HG03139 (cell line): Measurements from ENCODE around the gene UNC5C.

ENCODE experiments used
- ATAC-seq: cut with Tn5 transposase; IDR thresholded peaks from one replicate; pipeline ENCODE4 v1.9.1; 2021; ENCODE audit not compliant: unreplicated experiment

The UNC5C gene

DNA sequence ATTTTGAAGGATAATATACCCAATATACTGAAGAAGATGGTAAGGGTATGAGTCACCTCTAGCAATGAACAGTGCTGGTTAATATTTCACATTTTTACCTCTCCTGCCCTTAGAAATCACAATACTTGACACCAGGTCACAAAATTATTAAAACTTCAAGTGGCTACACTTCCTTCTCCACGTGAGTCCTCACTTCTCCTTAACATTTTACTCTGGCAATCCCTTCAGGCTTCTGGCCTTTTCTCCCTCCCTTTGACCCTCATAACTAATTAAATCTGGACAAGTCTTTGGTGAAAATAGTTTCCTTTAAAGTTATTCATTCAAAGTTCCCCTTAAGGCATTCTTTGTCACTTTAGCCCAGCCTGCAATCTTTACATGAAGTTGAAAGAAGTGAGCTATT is 190.4 kb downstream of the UNC5C start:
- ATAC-seq: no peak

DNA sequence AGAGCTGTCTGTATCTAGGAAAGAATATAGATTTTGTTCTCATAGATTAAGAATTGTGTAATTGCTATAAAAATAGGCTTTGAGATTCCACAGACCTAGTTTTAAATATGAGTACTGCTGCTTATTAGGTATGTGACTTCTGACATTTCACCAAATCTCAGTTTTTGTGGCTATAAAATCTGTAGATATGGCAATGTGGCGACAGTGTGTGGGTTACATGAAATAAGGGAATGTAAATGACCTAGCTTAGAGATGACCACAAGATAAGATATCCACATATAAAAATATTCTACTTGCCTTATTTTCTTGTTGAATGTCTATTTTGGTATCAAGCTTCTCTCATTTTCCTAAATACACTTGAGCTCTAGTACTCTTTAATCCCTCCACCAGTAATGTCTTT is 193.8 kb downstream of the UNC5C start:
- ATAC-seq: no peak

DNA sequence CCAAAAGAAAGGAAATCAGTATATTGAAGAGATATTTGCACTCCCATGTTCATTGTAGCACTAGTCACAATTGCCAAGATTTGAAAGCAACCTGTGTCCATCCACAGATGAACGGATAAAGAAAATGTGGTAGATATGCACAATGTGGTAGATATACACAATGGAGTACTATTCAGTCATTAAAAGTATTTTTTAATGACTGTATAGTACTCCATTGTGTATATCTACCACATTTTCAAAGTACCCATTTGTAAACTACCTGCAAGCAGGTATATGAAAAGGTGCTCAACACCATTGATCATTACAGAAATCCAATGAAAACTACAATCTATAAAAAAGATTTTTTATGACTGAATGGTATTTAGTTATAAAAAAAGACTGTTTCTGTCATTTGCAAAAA is 200.4 kb downstream of the UNC5C start:
- ATAC-seq: no peak

DNA sequence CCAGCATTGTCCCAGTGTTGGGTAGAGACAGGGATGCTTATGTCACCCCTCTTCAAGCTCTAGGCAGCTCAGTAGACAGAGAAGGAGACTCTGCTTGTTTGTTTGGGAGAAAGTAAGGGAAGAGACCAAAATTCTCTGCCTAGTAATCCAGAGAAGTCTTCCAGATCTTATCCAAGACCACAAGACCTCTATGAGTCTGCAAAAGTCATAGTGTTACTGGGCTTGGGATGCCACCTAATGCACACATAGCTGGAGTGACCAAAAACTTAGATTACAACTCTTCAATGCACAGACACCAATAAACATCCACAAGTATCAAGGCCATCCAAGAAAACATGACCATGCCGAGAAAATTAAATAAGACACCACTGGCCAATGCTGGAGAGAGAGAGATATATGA is 205.5 kb downstream of the UNC5C start:
- ATAC-seq: no peak

DNA sequence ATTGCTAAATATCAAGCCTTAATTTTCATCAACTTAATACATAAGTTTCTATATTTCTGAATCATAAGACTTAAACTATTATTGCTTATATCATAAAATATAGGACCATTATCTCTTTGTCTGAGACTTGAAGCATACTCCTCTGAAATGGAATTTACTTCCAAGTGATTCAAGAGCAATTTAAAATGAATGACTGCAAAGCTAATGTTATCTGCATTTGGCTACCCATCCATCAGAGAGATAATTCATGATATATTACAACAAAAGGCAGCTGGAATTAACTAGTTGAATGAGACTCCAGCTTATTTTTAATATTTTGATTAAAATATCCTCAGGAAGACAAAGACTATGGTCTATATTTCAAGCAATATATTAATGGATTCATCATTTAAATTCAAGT is 208.6 kb downstream of the UNC5C start:
- ATAC-seq: no peak

DNA sequence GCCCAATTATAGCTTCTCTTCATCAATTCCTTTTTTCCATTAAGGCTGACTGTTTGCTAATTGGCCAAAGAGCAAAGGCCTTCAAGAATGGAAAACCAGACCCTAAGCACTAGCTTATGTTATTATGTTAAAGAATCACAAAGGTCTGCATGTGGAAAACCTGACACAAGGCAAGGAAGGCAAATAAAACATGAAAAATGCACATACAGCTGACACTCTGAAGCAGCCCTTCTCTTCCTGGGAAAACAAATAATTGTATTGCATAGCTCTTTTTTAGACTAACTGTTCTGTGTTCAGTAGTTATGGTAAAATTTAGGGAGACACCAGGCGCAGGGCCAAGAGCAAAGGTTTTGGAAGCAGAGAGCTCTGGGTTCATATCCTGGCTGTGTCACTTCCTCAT is 223.1 kb downstream of the UNC5C start:
- ATAC-seq: no peak

DNA sequence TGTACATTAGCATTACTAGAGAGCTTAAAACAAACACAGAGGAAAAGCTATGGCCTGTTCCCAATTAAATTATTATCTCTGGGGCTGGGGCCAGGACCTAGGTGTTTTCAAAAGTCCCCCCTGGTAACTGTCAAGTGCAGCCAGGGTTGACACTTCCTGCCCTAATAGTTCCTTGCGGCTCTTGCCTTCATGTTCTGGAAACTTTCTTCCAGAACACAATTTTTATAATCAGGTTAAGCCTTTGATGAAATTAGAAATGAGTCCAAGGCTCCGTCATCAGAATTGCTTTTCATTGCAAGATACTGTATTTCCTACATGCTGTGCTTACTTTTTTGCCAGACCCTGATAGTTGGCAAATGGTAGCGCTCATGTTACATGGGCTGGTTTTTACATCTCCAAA is 229.6 kb downstream of the UNC5C start:
- ATAC-seq: no peak

DNA sequence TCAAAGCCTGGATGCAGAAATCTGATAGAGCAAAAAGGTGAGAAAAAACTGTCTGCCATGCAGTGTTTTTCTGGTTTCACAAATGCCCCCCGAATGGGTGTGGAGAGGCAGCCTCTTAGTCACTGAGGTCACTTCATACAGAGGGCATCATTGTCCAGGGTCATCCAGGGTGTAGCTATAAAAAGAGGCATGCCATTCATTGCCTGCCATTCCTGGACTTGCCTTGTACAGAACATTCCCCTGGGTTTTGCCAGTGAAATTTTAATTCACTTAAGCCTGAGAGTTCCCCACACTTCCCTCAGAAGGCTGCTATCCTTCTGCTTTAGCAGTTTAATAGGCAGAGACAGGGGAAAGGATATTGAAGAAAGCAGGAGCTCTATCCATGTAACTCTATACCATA is 230.3 kb downstream of the UNC5C start:
- ATAC-seq: no peak

DNA sequence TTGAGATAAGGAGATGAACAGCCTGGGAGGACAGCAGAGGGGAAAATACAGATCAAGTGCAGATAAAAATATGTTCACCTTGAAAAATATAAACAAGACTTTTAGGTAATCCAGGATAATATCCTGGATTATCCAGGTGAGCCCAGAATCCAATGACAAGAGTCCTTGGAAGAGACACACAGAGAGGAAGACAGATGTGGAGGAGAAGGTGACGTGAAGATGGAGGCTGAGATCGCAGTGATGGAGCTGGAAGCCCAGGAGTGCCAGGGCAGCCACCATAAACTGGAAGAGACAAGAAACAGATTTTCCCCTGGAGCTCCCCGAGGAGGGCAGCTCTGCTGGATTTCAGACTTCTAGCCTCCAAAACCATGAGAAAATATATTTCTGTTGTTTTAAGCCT is 230.7 kb downstream of the UNC5C start:
- no peak for ATAC-seq

DNA sequence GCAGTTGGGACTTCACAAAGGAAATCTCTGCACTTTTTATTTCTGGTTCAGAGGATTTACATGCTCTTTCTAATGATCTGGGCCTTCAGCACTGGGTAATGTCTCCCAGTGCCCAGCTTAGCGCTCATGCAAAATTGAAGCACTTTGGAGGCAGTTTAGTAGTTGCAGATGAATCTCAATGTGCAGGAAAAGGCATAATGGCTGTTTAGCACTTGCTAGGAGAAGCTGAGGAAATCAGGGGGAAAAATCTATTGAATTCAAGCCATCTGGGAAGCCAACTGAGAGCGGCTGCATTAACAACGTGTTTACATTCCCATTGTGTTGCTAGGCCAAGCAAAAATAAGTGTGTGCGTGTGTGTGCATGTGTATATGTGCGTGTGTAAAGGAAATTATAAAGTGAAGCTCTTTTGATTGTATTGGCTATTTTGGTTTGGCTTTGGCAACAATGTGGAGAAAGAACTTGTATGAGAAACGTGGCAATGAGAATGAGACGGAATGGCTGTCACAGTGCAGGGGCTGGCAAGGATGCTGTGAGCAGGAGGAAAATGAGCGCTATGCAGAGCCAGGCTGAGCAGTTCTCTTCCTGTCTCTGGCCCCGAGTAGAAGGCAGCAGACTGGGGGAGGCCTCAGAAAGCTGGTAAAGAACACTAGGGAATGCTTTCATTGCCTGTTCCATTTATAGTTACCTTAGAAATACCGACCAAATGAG is 231.5 kb downstream of the UNC5C start:
- ATAC-seq: no peak

DNA sequence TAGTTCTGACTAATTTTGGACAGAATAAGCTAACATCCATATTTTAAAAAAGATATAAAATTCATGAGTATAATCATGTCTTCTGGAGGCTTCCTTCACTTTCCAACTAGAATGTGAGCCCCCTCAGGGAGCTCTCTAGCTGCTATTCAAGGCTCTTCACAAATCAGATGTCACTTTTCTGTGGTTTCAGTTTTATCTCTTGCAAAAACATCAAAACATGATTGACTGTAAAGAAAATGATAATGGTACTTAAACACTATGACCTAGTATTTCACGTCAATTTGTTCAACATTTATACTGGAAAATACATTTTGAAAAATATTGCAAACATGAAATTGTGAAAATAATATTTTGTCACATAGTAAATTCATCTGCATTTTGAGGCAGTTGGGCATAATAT is 234.2 kb downstream of the UNC5C start:
- no peak for ATAC-seq

DNA sequence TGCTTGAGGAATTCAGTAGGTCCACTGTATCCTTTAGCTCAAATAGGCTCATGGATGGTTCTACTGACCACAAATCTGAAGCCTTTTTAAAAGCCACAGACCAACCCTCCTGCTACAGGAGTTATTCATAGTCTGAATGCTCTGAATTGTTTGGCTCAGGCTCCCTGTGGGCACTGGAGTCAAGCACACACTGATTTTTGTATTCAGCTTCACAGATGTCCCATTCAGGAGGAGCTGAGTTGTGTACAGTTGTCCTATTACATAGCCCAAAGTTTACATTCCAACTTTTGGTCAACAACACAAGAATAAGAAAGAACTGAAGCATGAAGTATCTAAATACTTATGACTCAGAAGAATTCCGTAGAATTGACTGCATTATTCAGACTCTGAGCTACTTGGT is 243.9 kb downstream of the UNC5C start:
- ATAC-seq: no peak

DNA sequence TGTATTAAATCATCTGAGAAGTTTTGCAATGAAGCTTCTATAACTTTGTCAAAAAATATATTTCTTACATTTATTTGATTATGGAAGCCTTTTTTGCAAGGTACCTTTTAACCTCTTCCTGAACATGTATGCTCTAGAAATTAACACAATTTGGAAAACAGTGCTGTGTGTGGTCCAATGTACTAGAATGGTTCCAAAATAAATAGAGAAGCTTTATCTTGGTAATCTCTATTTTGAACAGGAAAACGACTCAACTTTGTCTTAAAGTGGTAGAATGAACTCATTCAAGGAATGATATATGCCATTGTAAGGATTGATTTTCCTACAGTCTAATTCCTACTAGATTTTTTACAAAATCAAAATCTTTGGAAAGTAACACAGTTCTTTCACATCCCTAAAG is 248.5 kb downstream of the UNC5C start:
- ATAC-seq: no peak

DNA sequence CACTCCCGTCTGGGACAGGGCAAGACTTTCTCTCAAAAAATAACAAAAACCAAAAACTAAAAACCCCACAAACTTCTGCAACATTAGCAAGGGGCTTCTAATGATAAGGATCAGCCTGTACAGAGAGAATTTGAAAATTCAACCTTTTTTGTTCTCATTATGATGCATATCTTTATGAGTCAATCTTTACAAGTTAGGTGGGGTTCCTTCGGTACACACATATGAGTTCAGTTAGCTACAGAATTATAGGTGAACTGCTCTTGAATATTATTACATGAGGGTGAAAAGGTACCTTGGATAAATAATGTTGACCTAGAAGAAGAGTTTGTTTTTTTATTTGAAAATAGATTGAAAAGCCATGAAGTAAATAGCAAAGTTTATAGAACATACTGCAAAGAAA is 252.7 kb downstream of the UNC5C start:
- no peak for ATAC-seq

DNA sequence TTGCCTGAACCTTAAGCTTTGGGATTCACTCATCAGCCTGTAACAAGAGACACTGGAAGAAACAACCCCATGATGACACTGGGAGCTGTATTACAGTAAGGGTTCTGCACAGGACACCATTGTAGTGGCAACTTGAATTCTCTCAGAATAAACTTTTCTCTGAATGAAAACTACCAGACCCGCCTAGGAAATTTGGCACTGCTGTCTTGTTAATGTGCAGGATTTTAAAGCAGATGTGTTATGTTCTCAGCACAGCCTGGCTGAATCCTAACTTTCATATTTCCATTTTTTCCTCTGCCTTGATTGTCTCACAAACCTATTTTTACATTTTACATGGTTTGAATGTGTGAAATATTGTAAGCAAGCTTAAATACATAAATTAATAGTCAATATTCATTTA is 253.6 kb downstream of the UNC5C start:
- no peak for ATAC-seq

DNA sequence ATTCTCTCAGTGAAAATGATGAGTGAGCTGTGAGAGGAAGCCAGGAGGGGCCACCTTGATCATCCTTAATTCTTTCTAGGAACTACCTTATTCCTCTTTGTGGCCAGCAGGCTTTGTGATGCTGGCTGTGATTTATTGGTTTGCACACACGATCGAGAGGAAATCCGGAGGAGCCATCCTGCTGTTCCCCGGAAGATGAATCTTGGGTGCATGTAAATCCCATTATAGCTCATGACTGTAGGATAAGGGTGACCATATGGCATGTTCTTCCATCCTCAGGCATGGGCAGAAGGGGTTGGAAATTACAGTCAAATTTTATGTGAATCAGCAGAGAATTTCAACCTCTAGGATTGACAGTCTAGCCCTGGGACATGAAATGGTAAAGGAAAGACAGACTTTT is 254.5 kb downstream of the UNC5C start:
- no peak for ATAC-seq

DNA sequence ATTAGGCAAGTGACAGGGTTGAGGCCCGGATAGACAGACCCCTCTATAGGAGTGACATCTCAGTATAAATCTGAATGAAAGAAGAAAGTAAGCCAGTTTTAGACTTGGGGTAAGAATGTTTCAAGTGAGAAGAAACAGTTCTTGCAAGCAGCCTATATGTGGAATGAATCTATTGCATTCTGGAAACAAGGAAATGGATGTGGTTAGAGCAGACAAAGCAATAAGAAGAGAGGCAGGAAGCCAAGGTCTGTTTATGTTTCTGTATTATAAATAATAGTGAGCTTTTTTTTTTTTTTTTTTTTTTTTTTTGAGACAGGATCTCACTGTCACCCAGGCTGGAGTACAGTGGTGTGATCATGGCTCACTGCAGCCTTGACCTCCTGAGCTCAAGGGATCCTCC is 255.8 kb downstream of the UNC5C start:
- ATAC-seq: no peak

DNA sequence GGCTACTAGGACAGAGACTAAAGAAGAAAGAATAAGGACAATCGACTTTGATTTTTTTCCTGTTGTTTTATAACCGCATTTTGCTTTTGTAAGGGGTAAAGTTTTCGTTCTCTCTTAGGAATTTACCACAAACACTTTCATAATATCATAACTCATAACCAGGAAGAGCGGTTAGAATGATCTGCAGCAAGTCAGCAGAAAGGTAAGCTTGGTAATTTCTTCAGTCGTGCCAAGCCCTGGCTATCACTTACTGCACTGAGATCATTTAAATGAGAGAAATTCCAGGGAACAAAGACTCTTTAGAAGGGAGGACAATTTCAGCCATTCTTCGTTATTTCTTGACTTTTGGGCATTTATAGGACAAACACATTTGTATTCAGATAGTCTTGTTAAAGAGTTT is 258.1 kb downstream of the UNC5C start:
- no peak for ATAC-seq

DNA sequence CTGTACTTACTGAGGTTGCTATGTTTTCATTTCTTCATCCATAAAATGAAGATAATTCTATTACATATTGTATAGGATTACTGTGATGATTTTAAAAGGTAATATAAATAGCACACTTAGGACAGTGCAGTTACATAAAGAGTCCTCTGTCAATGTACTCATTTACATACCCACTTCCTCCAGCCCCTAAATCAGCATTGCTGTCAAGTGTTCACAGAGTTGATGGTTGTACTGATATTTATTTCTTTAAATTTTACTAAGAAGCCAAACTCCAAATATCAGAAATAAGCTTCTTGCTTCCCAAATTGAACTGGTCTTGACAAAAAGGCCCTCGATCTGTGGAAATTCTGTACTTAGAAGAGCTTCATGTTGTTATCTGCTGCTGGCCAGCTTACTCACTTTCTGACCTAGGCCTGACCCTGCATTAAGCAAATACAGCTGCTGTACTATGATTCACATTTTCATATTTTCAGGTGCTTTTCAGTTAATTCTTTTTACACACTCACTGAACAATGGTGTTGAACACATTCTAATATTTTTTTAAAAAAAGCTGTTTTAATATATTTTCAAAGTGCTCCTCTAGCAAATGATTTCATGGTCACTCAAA is 259.6 kb downstream of the UNC5C start:
- peak; percentile 84 for ATAC-seq

DNA sequence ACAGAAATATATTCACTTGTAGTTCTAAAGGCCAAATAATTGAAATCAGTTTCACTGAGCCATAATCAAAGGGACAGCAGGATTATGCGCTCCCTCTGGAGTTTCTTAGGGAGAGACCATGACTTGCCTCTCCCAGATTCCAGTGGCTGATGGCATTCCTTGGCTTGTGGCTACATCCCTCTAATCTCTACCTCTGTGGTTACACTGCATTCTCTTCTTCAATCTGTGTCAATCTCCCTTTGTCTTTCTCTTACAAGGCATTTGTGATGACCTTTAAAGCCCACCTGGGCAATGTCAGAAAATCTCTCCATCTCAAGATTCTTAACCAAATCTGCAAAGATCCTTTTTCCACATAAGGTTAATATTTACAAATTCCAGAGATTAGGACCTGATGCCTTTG is 260.2 kb downstream of the UNC5C start:
- ATAC-seq: no peak

DNA sequence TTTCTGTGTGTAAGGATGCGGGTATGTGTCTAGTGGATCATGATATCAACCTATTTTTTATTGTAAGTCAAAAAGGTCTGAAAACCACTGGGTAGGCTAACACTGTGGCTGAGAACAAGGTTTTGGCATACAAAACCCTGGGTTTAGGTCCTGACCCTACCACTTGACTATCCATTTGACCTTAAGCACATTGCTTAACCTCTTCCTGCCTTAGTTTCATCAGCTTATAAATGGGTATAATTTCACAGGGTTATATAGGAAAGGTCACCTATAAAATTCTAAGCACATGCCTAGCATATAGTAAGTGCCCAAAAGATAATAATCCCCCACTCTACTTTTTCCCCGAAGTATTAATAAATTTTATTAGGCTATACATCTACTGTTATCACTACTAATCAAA is 263.0 kb downstream of the UNC5C start:
- ATAC-seq: no peak

DNA sequence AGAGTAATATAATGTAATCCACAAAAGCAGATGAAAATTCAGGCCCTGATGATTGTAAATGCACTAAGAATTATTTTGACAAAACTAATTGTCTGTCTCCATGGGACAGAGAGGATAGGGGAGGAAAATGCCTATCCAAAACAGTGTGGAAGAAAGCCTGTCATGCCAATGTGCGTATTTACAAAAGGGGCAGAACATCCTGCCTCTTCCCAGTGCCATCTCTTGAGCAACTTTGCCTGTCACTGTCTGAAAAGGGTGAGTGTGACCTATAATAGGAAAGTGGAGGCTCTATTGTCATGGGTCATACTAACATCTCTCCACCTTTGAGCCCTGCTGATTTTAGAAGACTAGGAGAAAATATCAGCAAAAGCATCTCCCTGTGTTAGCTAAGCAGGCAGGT is 264.1 kb downstream of the UNC5C start:
- ATAC-seq: no peak

DNA sequence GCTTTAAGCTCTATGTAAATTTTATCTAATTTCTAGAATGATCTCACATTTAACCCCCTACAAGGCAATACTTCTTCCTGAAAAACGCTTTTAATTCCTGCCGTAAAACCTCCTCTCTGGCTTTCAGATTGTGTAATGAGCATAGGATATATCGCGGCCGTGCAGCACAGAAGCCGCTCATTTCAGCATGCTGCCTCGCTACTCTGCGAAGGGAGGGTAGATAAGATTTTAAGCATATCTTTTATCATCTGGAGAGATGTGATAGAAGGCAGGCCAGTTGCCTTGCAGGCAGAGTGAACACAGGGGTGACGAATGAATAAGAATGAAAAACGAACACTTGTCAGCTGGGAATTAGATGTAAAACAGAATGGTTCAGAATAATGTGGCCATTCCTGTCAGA is 265.5 kb downstream of the UNC5C start:
- ATAC-seq: no peak
